Activated CD4-positive, alpha-beta T cell treated with anti-CD3 and anti-CD28 coated beads, Interleukin-2, amount 10 ng/mL, durations not matched to agents 24 days and 14 days (primary cell): ENCODE results near the gene FOXI2. TPM values are rescaled to one million over a fixed set of nuclear protein-coding genes. Genes with fewer than 3 reads are reported as not detected.

Experiments used
- DNase-seq: peaks from one replicate; pipeline ENCODE4 v3.0.0; 2022
- H3K27ac Mint-ChIP-seq: one replicate; pipeline ENCODE4 v1.8.0; 2022; ENCODE audit warnings: mild to moderate bottlenecking, mixed read lengths
- H3K27me3 Mint-ChIP-seq: one replicate; pipeline ENCODE4 v1.8.0; 2022; ENCODE audit warnings: mixed read lengths
- H3K36me3 Mint-ChIP-seq: one replicate; pipeline ENCODE4 v1.8.0; 2022; ENCODE audit warnings: low read depth, mild to moderate bottlenecking, mixed read lengths
- H3K4me1 Mint-ChIP-seq: one replicate; pipeline ENCODE4 v1.8.0; 2021; ENCODE audit warnings: mixed read lengths
- H3K4me3 Mint-ChIP-seq: one replicate; pipeline ENCODE4 v1.8.0; 2022; ENCODE audit warnings: mild to moderate bottlenecking, moderate library complexity, mixed read lengths
- H3K9me3 Mint-ChIP-seq: one replicate; pipeline ENCODE4 v1.8.0; 2021; ENCODE audit warnings: mixed read lengths
- intact Hi-C: fragments of 100-400 bp; cut with micrococcal nuclease; formaldehyde crosslinking; loops from one replicate; pipeline ENCODE4 v1.15.1; 2023
- total RNA-seq: library from RNA; stranded (reverse); gene quantifications from 2 replicates; pipeline ENCODE4 v1.2.3, GENCODE V29; 2022

Gene FOXI2
- total RNA-seq, 1 donor from 2014 or later: not detected

GRCh38 chr10:127762925-127763324 is 25.9 kb downstream of the FOXI2 start:
- intact Hi-C loops: no loop called here
- Mint-ChIP-seq H3K4me1 (no peaks in the 10 kb centered on the region), H3K36me3 (no peaks in the 10 kb centered on the region), H3K4me3 (no peak overlapping the region), H3K9me3 (no peaks in the 10 kb centered on the region), H3K27ac (no peak overlapping the region), H3K27me3 (peaks cover 4% of the 10 kb centered on the region)
- DNase-seq: no peak

GRCh38 chr10:127774766-127775559 is 38.0 kb downstream of the FOXI2 start:
- no peak for DNase-seq
- Mint-ChIP-seq H3K4me1 (no peaks in the 10 kb centered on the region), H3K36me3 (no peaks in the 10 kb centered on the region), H3K4me3 (no peak overlapping the region), H3K27ac (no peak overlapping the region), H3K9me3 (no peaks in the 10 kb centered on the region), H3K27me3 (no peaks in the 10 kb centered on the region)
- intact Hi-C loops: no loop called here

GRCh38 chr10:127776816-127777215 is 39.8 kb downstream of the FOXI2 start:
- Mint-ChIP-seq H3K27ac (no peak overlapping the region), H3K4me3 (no peak overlapping the region), H3K9me3 (no peaks in the 10 kb centered on the region), H3K4me1 (no peaks in the 10 kb centered on the region), H3K27me3 (no peaks in the 10 kb centered on the region), H3K36me3 (no peaks in the 10 kb centered on the region)
- DNase-seq: no peak
- intact Hi-C loops: no loop called here

GRCh38 chr10:127781412-127781811 is 44.4 kb downstream of the FOXI2 start:
- H3K4me3 Mint-ChIP-seq: no peak overlapping the region
- H3K36me3 Mint-ChIP-seq: no peaks in the 10 kb centered on the region
- no peaks in the 10 kb centered on the region for H3K4me1 Mint-ChIP-seq
- H3K9me3 Mint-ChIP-seq: no peaks in the 10 kb centered on the region
- no peaks in the 10 kb centered on the region for H3K27me3 Mint-ChIP-seq
- DNase-seq: no peak
- H3K27ac Mint-ChIP-seq: no peak overlapping the region
- intact Hi-C loops: no loop called here

GRCh38 chr10:127787873-127788272 is 50.9 kb downstream of the FOXI2 start:
- peaks cover 12% of the 10 kb centered on the region for H3K27me3 Mint-ChIP-seq
- no peaks in the 10 kb centered on the region for H3K4me1 Mint-ChIP-seq
- intact Hi-C loops: no loop called here
- DNase-seq: no peak
- H3K36me3 Mint-ChIP-seq: no peaks in the 10 kb centered on the region
- no peaks in the 10 kb centered on the region for H3K9me3 Mint-ChIP-seq
- no peak overlapping the region for H3K27ac Mint-ChIP-seq
- H3K4me3 Mint-ChIP-seq: no peak overlapping the region

GRCh38 chr10:127790066-127790624 is 53.2 kb downstream of the FOXI2 start:
- no peak overlapping the region for H3K27ac Mint-ChIP-seq
- no peak overlapping the region for H3K4me3 Mint-ChIP-seq
- H3K27me3 Mint-ChIP-seq: peaks cover 12% of the 10 kb centered on the region
- no peaks in the 10 kb centered on the region for H3K36me3 Mint-ChIP-seq
- no peaks in the 10 kb centered on the region for H3K9me3 Mint-ChIP-seq
- H3K4me1 Mint-ChIP-seq: no peaks in the 10 kb centered on the region
- no peak for DNase-seq
- intact Hi-C loops: no loop called here

Other genes starting within 250 kb of the FOXI2 start
- not detected in 2 replicates for gene NPS, start 187.9 kb upstream of the FOXI2 start, total RNA-seq
- gene CLRN3, start 155.8 kb downstream of the FOXI2 start, total RNA-seq: not detected in 2 replicates
- gene PTPRE, start 169.9 kb downstream of the FOXI2 start, total RNA-seq: 33.6 and 35.8 TPM in 2 replicates